Dedifferentiated amniotic fluid mesenchymal stem cell (primary cell): ENCODE results near the gene ZNF490.

Experiments used
- DNase-seq: peaks from one replicate; pipeline ENCODE4 v3.0.0-alpha.2; 2016; ENCODE audit errors: extremely low spot score

Gene ZNF490

DNA sequence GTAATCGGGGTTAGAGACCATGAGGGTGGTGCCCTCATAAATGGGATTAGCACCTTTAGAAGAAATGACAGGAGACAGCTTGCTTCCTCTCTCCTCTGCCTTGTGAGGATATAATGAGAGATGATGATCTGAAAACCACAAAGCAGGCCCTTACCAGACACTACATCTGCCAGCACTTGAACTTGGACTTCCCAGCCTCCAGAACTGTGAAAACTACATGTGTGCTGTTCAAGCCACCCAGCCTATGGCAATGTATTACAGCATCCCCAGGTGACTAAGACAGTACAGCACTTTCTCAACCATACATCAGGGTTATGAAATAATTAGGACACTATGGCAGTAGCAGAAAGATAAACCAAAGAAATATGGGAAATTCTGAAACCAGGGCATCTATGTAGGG lies 66.8 kb downstream of the ZNF490 start:
- DNase-seq, result no peak
